GM19455 (cell line): ENCODE results near the gene ALLC.

ENCODE experiments used
- ATAC-seq: cut with Tn5 transposase; IDR thresholded peaks from one replicate; pipeline ENCODE4 v1.9.1; 2021; ENCODE audit not compliant: unreplicated experiment

Gene ALLC

GRCh38 chr2:3709225-3709624 lies 51.2 kb downstream of the ALLC start:
- no peak for ATAC-seq

GRCh38 chr2:3712424-3712823 lies 54.4 kb downstream of the ALLC start:
- no peak for ATAC-seq

- ATAC-seq, result no peak
Measured at GRCh38 chr2:3712831-3713503, 55.0 kb downstream of the ALLC start.

- ATAC-seq, result no peak
Measured at GRCh38 chr2:3718679-3719078, 60.7 kb downstream of the ALLC start.

GRCh38 chr2:3725002-3725401 lies 67.0 kb downstream of the ALLC start:
- ATAC-seq, result no peak

- no peak for ATAC-seq
Measured at GRCh38 chr2:3725458-3726250, 67.7 kb downstream of the ALLC start.

- ATAC-seq, result no peak
Measured at GRCh38 chr2:3726511-3726910, 68.5 kb downstream of the ALLC start.

GRCh38 chr2:3727397-3728045 lies 69.5 kb downstream of the ALLC start:
- no peak for ATAC-seq

- ATAC-seq, result no peak
Measured at GRCh38 chr2:3728104-3729054, 70.4 kb downstream of the ALLC start.

- ATAC-seq, result no peak
Measured at GRCh38 chr2:3729055-3729448, 71.1 kb downstream of the ALLC start.

- ATAC-seq, result no peak
Measured at GRCh38 chr2:3729786-3730185, 71.8 kb downstream of the ALLC start.

GRCh38 chr2:3730646-3731045 lies 72.6 kb downstream of the ALLC start:
- ATAC-seq, result no peak

GRCh38 chr2:3731829-3732228 lies 73.8 kb downstream of the ALLC start:
- ATAC-seq, result no peak

- no peak for ATAC-seq
Measured at GRCh38 chr2:3736112-3736511, 78.1 kb downstream of the ALLC start.

- no peak for ATAC-seq
Measured at GRCh38 chr2:3737128-3737527, 79.1 kb downstream of the ALLC start.

GRCh38 chr2:3738454-3738853 lies 80.5 kb downstream of the ALLC start:
- ATAC-seq, result no peak

- no peak for ATAC-seq
Measured at GRCh38 chr2:3739313-3739712, 81.3 kb downstream of the ALLC start.

GRCh38 chr2:3741396-3741795 lies 83.4 kb downstream of the ALLC start:
- ATAC-seq, result no peak

- no peak for ATAC-seq
Measured at GRCh38 chr2:3741867-3742602, 84.0 kb downstream of the ALLC start.
